Endothelial cell of umbilical vein (primary cell): ENCODE measurements around the gene TDRD5.

ENCODE experiments used
- CTCF ChIP-seq, 2 donors: IDR thresholded peaks; 1 replicate in 1 of 2; 2 replicates in 1 of 2; pipeline ENCODE4 v1.5.1; 2011; ENCODE audit warnings: low read length in 2 of 2, mild to moderate bottlenecking in 2 of 2, moderate library complexity in 2 of 2, control low read depth in 1 of 2, inconsistent platforms in 1 of 2, low read depth in 1 of 2; ENCODE audit not compliant: insufficient read depth in 1 of 2; ENCODE audit errors: extremely low read depth in 1 of 2
- EZH2 ChIP-seq: IDR thresholded peaks from 2 replicates; pipeline ENCODE4 v1.6.1; 2012; ENCODE audit warnings: borderline replicate concordance, low read depth, mild to moderate bottlenecking, moderate library complexity, low read length, inconsistent platforms; ENCODE audit not compliant: severe bottlenecking
- FOS ChIP-seq: IDR thresholded peaks from 2 replicates; pipeline ENCODE4 v1.6.1; 2011; ENCODE audit warnings: mild to moderate bottlenecking, low read length, moderate library complexity, borderline replicate concordance; ENCODE audit not compliant: insufficient read depth
- GATA2 ChIP-seq: IDR thresholded peaks from 2 replicates; pipeline ENCODE4 v1.7.0; 2011; ENCODE audit warnings: low read depth, mild to moderate bottlenecking, moderate library complexity, mixed read lengths, low read length; ENCODE audit not compliant: insufficient read length, insufficient read depth
- JUN ChIP-seq: IDR thresholded peaks from 2 replicates; pipeline ENCODE4 v1.6.1; 2011; ENCODE audit warnings: borderline replicate concordance, low read depth; ENCODE audit not compliant: insufficient read length, insufficient read depth
- MAX ChIP-seq: IDR thresholded peaks from 2 replicates; pipeline ENCODE4 v1.6.1; 2011; ENCODE audit not compliant: insufficient read depth, insufficient read length
- MYC ChIP-seq: IDR thresholded peaks from one replicate; pipeline ENCODE4 v1.6.1; 2011; ENCODE audit warnings: mild to moderate bottlenecking, low read depth, low read length
- POLR2A ChIP-seq: IDR thresholded peaks from 2 replicates; pipeline ENCODE4 v1.6.1; 2012; ENCODE audit warnings: low read depth, mild to moderate bottlenecking, control low read depth, low read length
- POLR2AphosphoS5 ChIP-seq: IDR thresholded peaks from 2 replicates; pipeline ENCODE4 v1.6.1; 2012; ENCODE audit warnings: low read depth, mild to moderate bottlenecking, control low read depth, low read length, moderate library complexity; ENCODE audit not compliant: insufficient read depth

- TF ChIP-seq CTCF (IDR thresholded peaks at IDR 0.05; ENCODE audit: extremely low read depth in 1 of 2, insufficient read depth in 1 of 2, low read depth in 1 of 2, low read length in 2 of 2) (no peak), POLR2A (no peak), POLR2AphosphoS5 (no peak), EZH2 (no peak), MAX (no peak), FOS (no peak), MYC (no peak), JUN (no peak), GATA2 (no peak)
Observed at GRCh38 chr1:179707406-179707805, 115.8 kb downstream of the TDRD5 start.
